K562 (cell line): Measurements from ENCODE around the gene NOP16. TPM values are rescaled to one million over a fixed set of nuclear protein-coding genes. Genes with fewer than 3 reads are reported as not detected.

ENCODE experiments used
- BRF2 ChIP-seq: IDR thresholded peaks from 3 replicates; pipeline ENCODE4 v1.6.1; 2011; ENCODE audit warnings: borderline replicate concordance, mild to moderate bottlenecking; ENCODE audit not compliant: insufficient read length, insufficient read depth
- DACH1 ChIP-seq: fragments of 450-650 bp; IDR thresholded peaks from 2 replicates; pipeline ENCODE4 v1.6.1; 2018; ENCODE audit not compliant: partially characterized antibody
- DLX4 ChIP-seq: fragments of 250-450 bp; sonication (Bioruptor Pico); IDR thresholded peaks from 2 replicates; pipeline ENCODE4 v1.6.1; 2021; ENCODE audit warnings: mild to moderate bottlenecking
- EWSR1 ChIP-seq: fragments of 450-650 bp; IDR thresholded peaks from 2 replicates; pipeline ENCODE4 v1.6.1; 2018; ENCODE audit warnings: borderline replicate concordance, mild to moderate bottlenecking, low read depth, moderate library complexity; ENCODE audit not compliant: partially characterized antibody
- KDM2B ChIP-seq: fragments of 250-450 bp; sonication (Bioruptor Pico); IDR thresholded peaks from 2 replicates; pipeline ENCODE4 v1.8.0; 2021; ENCODE audit warnings: mild to moderate bottlenecking, moderate library complexity
- LCOR ChIP-seq: sonication (generic); formaldehyde crosslinking; IDR thresholded peaks from 2 replicates; pipeline ENCODE4 v1.8.0; 2022; ENCODE audit warnings: mild to moderate bottlenecking, missing genetic modification reagents
- MAX ChIP-seq: sonication (generic); formaldehyde crosslinking; IDR thresholded peaks from 2 replicates; pipeline ENCODE4 v1.9.0; 2022; ENCODE audit warnings: mild to moderate bottlenecking, missing genetic modification reagents
- MCM2 ChIP-seq: fragments of 450-650 bp; IDR thresholded peaks from 2 replicates; pipeline ENCODE4 v1.6.1; 2017; ENCODE audit warnings: low read depth, mild to moderate bottlenecking
- NCOA6 ChIP-seq: fragments of 450-650 bp; IDR thresholded peaks from 2 replicates; pipeline ENCODE4 v1.6.1; 2017; ENCODE audit warnings: mild to moderate bottlenecking
- OTX1 ChIP-seq: fragments of 450-650 bp; formaldehyde crosslinking; IDR thresholded peaks from 2 replicates; pipeline ENCODE4 v1.4.0; 2022; ENCODE audit warnings: mild to moderate bottlenecking
- RBFOX2 ChIP-seq: fragments of 200-400 bp; formaldehyde crosslinking; IDR thresholded peaks from 2 replicates; pipeline ENCODE4 v1.6.1; 2017; ENCODE audit warnings: low read depth, mild to moderate bottlenecking, low read length, moderate library complexity
- TAF7 ChIP-seq: fragments of 450-650 bp; IDR thresholded peaks from 2 replicates; pipeline ENCODE4 v1.6.1; 2016; ENCODE audit warnings: missing genetic modification characterization, missing compliant biosample characterization
- ZNF184 ChIP-seq: sonication (generic); formaldehyde crosslinking; IDR thresholded peaks from 2 replicates; pipeline ENCODE4 v1.5.0; 2020; ENCODE audit warnings: missing genetic modification reagents
- ZNF431 ChIP-seq: sonication (generic); formaldehyde crosslinking; IDR thresholded peaks from 2 replicates; pipeline ENCODE4 v1.8.0; 2022; ENCODE audit warnings: mild to moderate bottlenecking, missing genetic modification reagents
- polyA plus RNA-seq, 8 experiments: library from polyadenylated mRNA; depleted of rRNA in 4 of 8; stranded (reverse) in 5 of 8; unstranded in 3 of 8; fragments of >200 nt; fragmentation: Nextera tagmentation in 2 of 8; fragmentation: Illumina TruSeq in 1 of 8; extraction: Ambion mirVana in 2 of 8; extraction: Trizol in 1 of 8; gene quantifications; 2 replicates each; pipeline versions ENCODE4 v1.2.1 to v1.2.3, GENCODE V29; 2011 to 2014; ENCODE audit warnings: inconsistent platforms in 1 of 8, missing spikeins in 1 of 8
- total RNA-seq, 7 experiments: library from RNA; depleted of rRNA in 6 of 7; stranded (reverse); fragments of >200 nt in 6 of 7; fragmentation: Illumina TruSeq in 2 of 7; extraction: Trizol in 2 of 7; gene quantifications; 2 replicates each; pipeline versions ENCODE4 v1.2.1 to v1.2.3, GENCODE V29; 2011 to 2021; ENCODE audit warnings: low replicate concordance in 1 of 7
- TF ChIP-seq, protein P1 (sequence below): fragments of 450-650 bp; IDR thresholded peaks from 2 replicates; pipeline ENCODE4 v1.6.1; 2017; ENCODE audit warnings: antibody characterized with exemption, mild to moderate bottlenecking
- TF ChIP-seq, protein P2 (sequence below), 2 experiments: IDR thresholded peaks; 2 replicates each; pipeline ENCODE4 v1.6.1; 2011; ENCODE audit warnings: borderline replicate concordance in 1 of 2, control low read depth in 1 of 2, low read depth in 1 of 2, low read length in 1 of 2, mild to moderate bottlenecking in 1 of 2, mixed read lengths in 1 of 2, moderate library complexity in 1 of 2; ENCODE audit not compliant: insufficient read depth in 1 of 2, insufficient read length in 1 of 2, poor library complexity in 1 of 2, severe bottlenecking in 1 of 2; ENCODE audit errors: extremely low read depth in 1 of 2
- TF ChIP-seq, protein P3 (sequence below): fragments of 450-650 bp; formaldehyde crosslinking; IDR thresholded peaks from 2 replicates; pipeline ENCODE4 v1.4.0; 2020; ENCODE audit warnings: mild to moderate bottlenecking, mixed read lengths

Gene NOP16
- total and polyA plus RNA-seq, 9 of the 15 experiments (the other 6 are each of a cell fraction or from before 2014, with no cell fraction given) = 92.5 to 342 (median 148) TPM

DNA sequence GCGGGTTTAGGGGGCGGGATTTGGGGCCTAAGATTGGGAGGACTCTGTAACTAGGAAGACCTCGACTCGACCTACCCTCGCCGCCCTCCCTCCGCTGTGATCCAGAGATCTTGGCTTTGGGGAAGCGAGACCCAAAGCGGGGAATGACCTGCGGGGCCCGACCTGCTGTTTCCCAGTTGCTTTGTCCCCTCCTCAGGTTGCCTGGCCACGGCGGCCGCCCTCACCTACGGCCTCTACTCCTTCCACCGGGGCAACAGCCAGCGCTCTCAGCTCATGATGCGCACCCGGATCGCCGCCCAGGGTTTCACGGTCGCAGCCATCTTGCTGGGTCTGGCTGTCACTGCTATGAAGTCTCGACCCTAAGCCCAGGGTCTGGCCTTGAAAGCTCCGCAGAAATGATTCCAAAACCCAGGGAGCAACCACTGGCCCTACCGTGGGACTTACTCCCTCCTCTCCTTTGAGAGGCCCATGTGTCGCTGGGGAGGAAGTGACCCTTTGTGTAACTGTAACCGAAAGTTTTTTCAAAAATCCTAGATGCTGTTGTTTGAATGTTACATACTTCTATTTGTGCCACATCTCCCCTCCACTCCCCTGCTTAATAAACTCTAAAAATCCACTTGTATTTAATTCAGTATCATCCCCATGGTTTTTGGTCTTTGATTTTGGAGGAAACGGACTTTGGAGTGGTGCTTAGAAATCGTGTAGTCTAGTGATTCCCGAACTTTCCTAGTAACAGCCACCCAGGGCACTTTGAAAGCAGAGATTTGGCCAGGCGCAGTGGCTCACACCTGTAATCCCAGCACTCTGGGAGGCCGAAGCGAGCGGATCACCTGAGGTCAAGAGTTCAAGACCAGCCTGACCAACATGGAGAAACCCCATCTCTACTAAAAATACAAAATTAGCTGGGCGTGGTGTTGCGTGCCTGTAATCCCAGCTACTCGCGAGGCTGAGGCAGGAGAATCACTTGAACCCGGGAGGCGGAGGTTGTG is 1.0 kb upstream of the NOP16 start (continued):
- TF ChIP-seq, protein P1, sequence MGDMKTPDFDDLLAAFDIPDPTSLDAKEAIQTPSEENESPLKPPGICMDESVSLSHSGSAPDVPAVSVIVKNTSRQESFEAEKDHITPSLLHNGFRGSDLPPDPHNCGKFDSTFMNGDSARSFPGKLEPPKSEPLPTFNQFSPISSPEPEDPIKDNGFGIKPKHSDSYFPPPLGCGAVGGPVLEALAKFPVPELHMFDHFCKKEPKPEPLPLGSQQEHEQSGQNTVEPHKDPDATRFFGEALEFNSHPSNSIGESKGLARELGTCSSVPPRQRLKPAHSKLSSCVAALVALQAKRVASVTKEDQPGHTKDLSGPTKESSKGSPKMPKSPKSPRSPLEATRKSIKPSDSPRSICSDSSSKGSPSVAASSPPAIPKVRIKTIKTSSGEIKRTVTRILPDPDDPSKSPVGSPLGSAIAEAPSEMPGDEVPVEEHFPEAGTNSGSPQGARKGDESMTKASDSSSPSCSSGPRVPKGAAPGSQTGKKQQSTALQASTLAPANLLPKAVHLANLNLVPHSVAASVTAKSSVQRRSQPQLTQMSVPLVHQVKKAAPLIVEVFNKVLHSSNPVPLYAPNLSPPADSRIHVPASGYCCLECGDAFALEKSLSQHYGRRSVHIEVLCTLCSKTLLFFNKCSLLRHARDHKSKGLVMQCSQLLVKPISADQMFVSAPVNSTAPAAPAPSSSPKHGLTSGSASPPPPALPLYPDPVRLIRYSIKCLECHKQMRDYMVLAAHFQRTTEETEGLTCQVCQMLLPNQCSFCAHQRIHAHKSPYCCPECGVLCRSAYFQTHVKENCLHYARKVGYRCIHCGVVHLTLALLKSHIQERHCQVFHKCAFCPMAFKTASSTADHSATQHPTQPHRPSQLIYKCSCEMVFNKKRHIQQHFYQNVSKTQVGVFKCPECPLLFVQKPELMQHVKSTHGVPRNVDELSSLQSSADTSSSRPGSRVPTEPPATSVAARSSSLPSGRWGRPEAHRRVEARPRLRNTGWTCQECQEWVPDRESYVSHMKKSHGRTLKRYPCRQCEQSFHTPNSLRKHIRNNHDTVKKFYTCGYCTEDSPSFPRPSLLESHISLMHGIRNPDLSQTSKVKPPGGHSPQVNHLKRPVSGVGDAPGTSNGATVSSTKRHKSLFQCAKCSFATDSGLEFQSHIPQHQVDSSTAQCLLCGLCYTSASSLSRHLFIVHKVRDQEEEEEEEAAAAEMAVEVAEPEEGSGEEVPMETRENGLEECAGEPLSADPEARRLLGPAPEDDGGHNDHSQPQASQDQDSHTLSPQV = 0 out of 2 replicates have a peak, but pooled peaks have one; percentile 28
- TF ChIP-seq KDM2B = no peak
- TF ChIP-seq MCM2 = no peak
- TF ChIP-seq ZNF184 (CRISPR knock-in tag) = no peak
- TF ChIP-seq EWSR1 = no peak
- TF ChIP-seq LCOR (CRISPR knock-in tag) = no peak; the same call in 1 of the 2 replicates
- TF ChIP-seq BRF2 = no peak
- no peak for TF ChIP-seq TAF7 (tag)
- TF ChIP-seq OTX1 (CRISPR knock-in tag) = no peak; the same call in 1 of the 2 replicates
- no peak for TF ChIP-seq DLX4
- peak; percentile 72 for TF ChIP-seq RBFOX2
- TF ChIP-seq NCOA6 = no peak
- 0 out of 2 replicates have a peak, but pooled peaks have one; percentile 33 for TF ChIP-seq ZNF431 (CRISPR knock-in tag)
- no peak for TF ChIP-seq MAX (CRISPR knock-in tag)
- TF ChIP-seq, protein P2, sequence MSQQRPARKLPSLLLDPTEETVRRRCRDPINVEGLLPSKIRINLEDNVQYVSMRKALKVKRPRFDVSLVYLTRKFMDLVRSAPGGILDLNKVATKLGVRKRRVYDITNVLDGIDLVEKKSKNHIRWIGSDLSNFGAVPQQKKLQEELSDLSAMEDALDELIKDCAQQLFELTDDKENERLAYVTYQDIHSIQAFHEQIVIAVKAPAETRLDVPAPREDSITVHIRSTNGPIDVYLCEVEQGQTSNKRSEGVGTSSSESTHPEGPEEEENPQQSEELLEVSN (IDR thresholded peaks at IDR 0.05; ENCODE audit: borderline replicate concordance in 1 of 2, extremely low read depth in 1 of 2, insufficient read depth in 1 of 2, insufficient read length in 1 of 2, low read depth in 1 of 2, low read length in 1 of 2, poor library complexity in 1 of 2, severe bottlenecking in 1 of 2) = peak in 1 of 2 experiments; percentile 58
- TF ChIP-seq, protein P3, sequence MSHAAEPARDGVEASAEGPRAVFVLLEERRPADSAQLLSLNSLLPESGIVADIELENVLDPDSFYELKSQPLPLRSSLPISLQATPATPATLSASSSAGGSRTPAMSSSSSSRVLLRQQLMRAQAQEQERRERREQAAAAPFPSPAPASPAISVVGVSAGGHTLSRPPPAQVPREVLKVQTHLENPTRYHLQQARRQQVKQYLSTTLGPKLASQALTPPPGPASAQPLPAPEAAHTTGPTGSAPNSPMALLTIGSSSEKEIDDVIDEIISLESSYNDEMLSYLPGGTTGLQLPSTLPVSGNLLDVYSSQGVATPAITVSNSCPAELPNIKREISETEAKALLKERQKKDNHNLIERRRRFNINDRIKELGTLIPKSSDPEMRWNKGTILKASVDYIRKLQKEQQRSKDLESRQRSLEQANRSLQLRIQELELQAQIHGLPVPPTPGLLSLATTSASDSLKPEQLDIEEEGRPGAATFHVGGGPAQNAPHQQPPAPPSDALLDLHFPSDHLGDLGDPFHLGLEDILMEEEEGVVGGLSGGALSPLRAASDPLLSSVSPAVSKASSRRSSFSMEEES (CRISPR knock-in tag) = no peak
- no peak for TF ChIP-seq DACH1
